GM23338 (cell line): ENCODE data around the gene TNIP1.

ENCODE experiments used
- CREB1 ChIP-seq: fragments of 250-450 bp; sonication (Bioruptor Pico); IDR thresholded peaks from 2 replicates; pipeline ENCODE4 v1.5.0; 2020; ENCODE audit warnings: low read depth, mild to moderate bottlenecking, moderate library complexity
- EZH2 ChIP-seq: fragments of 200-600 bp; sonication (generic); IDR thresholded peaks from one replicate; pipeline ENCODE4 v1.8.0; 2017; ENCODE audit warnings: antibody characterized with exemption, mild to moderate bottlenecking, low read depth; ENCODE audit not compliant: unreplicated experiment
- EZH2phosphoT487 ChIP-seq: fragments of 200-600 bp; sonication (generic); IDR thresholded peaks from one replicate; pipeline ENCODE4 v1.8.1; 2018; ENCODE audit warnings: antibody characterized with exemption; ENCODE audit not compliant: unreplicated experiment
- JUNB ChIP-seq: IDR thresholded peaks from one replicate; pipeline ENCODE4 v1.6.1; 2016; ENCODE audit warnings: antibody characterized with exemption; ENCODE audit not compliant: unreplicated experiment
- NANOG ChIP-seq: IDR thresholded peaks from 2 replicates; pipeline ENCODE4 v1.6.1; 2016; ENCODE audit warnings: antibody characterized with exemption, borderline replicate concordance
- POLR2AphosphoS5 ChIP-seq: IDR thresholded peaks from 2 replicates; pipeline ENCODE4 v1.6.1; 2016; ENCODE audit warnings: antibody characterized with exemption, low read depth
- STAT1 ChIP-seq: IDR thresholded peaks from one replicate; pipeline ENCODE4 v1.6.1; 2016; ENCODE audit warnings: antibody characterized with exemption; ENCODE audit not compliant: unreplicated experiment
- ZNF114 ChIP-seq: fragments of 250-450 bp; sonication (Bioruptor Pico); IDR thresholded peaks from 2 replicates; pipeline ENCODE4 v1.5.0; 2020; ENCODE audit warnings: mild to moderate bottlenecking, moderate library complexity
- ZNF331 ChIP-seq: fragments of 250-450 bp; sonication (Bioruptor Pico); IDR thresholded peaks from 2 replicates; pipeline ENCODE4 v1.5.0; 2020; ENCODE audit warnings: low read depth, mild to moderate bottlenecking, moderate library complexity
- TF ChIP-seq, protein P1 (sequence below), 2 experiments: fragments of 200-600 bp in 1 of 2; sonication (generic) in 1 of 2; conservative IDR thresholded peaks; 2 replicates each; pipeline versions ENCODE4 v1.5.1 to v1.6.1; 2016 to 2017; ENCODE audit warnings: antibody characterized with exemption in 2 of 2, low read depth in 2 of 2, mild to moderate bottlenecking in 2 of 2, moderate library complexity in 1 of 2
- TF ChIP-seq, protein P2 (sequence below): IDR thresholded peaks from one replicate; pipeline ENCODE4 v1.6.1; 2018; ENCODE audit warnings: antibody characterized with exemption; ENCODE audit not compliant: unreplicated experiment
- TF ChIP-seq, protein P3 (sequence below): IDR thresholded peaks from 2 replicates; pipeline ENCODE4 v1.6.1; 2016; ENCODE audit warnings: antibody characterized with exemption
- TF ChIP-seq, protein P4 (sequence below): fragments of 250-450 bp; sonication (Bioruptor Pico); IDR thresholded peaks from 2 replicates; pipeline ENCODE4 v1.5.0; 2020; ENCODE audit warnings: mild to moderate bottlenecking, moderate library complexity

DNA sequence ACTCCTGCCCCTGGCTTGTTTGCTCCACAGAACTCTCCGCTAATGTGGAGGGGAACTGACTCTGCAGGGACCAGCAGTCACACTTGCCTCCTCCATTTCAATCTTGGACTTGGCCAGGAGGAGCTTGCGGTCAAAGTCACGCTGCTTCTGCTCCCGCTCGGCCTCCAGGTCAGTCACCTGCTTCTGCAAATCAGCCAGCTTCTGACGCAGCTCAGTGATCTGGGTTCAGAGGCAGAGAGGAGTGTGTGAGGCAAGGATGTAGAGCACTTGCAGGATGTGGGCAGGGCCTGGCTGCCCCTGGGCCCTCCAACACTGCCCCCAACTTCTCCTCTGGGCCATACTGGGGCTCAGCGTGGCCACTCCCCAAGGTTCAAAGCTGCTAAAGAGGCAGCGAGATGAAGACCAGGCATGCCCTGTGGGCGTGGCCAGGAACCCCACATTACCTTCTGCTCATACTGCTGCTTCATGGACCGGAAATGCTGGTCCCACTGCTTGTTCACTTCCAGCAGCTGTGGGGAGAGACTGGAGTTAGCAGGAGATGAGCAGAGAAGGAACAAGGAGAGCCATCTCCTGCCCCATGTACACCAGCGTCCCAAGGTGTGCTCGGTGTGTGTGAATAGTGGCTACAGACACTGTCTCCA, 38.3 kb downstream of the TNIP1 start:
- TF ChIP-seq, protein P1, sequence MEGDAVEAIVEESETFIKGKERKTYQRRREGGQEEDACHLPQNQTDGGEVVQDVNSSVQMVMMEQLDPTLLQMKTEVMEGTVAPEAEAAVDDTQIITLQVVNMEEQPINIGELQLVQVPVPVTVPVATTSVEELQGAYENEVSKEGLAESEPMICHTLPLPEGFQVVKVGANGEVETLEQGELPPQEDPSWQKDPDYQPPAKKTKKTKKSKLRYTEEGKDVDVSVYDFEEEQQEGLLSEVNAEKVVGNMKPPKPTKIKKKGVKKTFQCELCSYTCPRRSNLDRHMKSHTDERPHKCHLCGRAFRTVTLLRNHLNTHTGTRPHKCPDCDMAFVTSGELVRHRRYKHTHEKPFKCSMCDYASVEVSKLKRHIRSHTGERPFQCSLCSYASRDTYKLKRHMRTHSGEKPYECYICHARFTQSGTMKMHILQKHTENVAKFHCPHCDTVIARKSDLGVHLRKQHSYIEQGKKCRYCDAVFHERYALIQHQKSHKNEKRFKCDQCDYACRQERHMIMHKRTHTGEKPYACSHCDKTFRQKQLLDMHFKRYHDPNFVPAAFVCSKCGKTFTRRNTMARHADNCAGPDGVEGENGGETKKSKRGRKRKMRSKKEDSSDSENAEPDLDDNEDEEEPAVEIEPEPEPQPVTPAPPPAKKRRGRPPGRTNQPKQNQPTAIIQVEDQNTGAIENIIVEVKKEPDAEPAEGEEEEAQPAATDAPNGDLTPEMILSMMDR (conservative IDR thresholded peaks at IDR 0.05; ENCODE audit: low read depth in 2 of 2), result no peak
- no peak for TF ChIP-seq POLR2AphosphoS5
- TF ChIP-seq, protein P2, sequence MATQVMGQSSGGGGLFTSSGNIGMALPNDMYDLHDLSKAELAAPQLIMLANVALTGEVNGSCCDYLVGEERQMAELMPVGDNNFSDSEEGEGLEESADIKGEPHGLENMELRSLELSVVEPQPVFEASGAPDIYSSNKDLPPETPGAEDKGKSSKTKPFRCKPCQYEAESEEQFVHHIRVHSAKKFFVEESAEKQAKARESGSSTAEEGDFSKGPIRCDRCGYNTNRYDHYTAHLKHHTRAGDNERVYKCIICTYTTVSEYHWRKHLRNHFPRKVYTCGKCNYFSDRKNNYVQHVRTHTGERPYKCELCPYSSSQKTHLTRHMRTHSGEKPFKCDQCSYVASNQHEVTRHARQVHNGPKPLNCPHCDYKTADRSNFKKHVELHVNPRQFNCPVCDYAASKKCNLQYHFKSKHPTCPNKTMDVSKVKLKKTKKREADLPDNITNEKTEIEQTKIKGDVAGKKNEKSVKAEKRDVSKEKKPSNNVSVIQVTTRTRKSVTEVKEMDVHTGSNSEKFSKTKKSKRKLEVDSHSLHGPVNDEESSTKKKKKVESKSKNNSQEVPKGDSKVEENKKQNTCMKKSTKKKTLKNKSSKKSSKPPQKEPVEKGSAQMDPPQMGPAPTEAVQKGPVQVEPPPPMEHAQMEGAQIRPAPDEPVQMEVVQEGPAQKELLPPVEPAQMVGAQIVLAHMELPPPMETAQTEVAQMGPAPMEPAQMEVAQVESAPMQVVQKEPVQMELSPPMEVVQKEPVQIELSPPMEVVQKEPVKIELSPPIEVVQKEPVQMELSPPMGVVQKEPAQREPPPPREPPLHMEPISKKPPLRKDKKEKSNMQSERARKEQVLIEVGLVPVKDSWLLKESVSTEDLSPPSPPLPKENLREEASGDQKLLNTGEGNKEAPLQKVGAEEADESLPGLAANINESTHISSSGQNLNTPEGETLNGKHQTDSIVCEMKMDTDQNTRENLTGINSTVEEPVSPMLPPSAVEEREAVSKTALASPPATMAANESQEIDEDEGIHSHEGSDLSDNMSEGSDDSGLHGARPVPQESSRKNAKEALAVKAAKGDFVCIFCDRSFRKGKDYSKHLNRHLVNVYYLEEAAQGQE, result no peak
- no peak for TF ChIP-seq EZH2
- no peak for TF ChIP-seq CREB1
- no peak for TF ChIP-seq EZH2phosphoT487
- no peak for TF ChIP-seq JUNB
- TF ChIP-seq ZNF114 (CRISPR knock-in tag), result no peak
- TF ChIP-seq STAT1, result no peak
- TF ChIP-seq, protein P3, sequence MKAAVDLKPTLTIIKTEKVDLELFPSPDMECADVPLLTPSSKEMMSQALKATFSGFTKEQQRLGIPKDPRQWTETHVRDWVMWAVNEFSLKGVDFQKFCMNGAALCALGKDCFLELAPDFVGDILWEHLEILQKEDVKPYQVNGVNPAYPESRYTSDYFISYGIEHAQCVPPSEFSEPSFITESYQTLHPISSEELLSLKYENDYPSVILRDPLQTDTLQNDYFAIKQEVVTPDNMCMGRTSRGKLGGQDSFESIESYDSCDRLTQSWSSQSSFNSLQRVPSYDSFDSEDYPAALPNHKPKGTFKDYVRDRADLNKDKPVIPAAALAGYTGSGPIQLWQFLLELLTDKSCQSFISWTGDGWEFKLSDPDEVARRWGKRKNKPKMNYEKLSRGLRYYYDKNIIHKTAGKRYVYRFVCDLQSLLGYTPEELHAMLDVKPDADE, result no peak
- no peak for TF ChIP-seq ZNF331
- no peak for TF ChIP-seq NANOG
- TF ChIP-seq, protein P4, sequence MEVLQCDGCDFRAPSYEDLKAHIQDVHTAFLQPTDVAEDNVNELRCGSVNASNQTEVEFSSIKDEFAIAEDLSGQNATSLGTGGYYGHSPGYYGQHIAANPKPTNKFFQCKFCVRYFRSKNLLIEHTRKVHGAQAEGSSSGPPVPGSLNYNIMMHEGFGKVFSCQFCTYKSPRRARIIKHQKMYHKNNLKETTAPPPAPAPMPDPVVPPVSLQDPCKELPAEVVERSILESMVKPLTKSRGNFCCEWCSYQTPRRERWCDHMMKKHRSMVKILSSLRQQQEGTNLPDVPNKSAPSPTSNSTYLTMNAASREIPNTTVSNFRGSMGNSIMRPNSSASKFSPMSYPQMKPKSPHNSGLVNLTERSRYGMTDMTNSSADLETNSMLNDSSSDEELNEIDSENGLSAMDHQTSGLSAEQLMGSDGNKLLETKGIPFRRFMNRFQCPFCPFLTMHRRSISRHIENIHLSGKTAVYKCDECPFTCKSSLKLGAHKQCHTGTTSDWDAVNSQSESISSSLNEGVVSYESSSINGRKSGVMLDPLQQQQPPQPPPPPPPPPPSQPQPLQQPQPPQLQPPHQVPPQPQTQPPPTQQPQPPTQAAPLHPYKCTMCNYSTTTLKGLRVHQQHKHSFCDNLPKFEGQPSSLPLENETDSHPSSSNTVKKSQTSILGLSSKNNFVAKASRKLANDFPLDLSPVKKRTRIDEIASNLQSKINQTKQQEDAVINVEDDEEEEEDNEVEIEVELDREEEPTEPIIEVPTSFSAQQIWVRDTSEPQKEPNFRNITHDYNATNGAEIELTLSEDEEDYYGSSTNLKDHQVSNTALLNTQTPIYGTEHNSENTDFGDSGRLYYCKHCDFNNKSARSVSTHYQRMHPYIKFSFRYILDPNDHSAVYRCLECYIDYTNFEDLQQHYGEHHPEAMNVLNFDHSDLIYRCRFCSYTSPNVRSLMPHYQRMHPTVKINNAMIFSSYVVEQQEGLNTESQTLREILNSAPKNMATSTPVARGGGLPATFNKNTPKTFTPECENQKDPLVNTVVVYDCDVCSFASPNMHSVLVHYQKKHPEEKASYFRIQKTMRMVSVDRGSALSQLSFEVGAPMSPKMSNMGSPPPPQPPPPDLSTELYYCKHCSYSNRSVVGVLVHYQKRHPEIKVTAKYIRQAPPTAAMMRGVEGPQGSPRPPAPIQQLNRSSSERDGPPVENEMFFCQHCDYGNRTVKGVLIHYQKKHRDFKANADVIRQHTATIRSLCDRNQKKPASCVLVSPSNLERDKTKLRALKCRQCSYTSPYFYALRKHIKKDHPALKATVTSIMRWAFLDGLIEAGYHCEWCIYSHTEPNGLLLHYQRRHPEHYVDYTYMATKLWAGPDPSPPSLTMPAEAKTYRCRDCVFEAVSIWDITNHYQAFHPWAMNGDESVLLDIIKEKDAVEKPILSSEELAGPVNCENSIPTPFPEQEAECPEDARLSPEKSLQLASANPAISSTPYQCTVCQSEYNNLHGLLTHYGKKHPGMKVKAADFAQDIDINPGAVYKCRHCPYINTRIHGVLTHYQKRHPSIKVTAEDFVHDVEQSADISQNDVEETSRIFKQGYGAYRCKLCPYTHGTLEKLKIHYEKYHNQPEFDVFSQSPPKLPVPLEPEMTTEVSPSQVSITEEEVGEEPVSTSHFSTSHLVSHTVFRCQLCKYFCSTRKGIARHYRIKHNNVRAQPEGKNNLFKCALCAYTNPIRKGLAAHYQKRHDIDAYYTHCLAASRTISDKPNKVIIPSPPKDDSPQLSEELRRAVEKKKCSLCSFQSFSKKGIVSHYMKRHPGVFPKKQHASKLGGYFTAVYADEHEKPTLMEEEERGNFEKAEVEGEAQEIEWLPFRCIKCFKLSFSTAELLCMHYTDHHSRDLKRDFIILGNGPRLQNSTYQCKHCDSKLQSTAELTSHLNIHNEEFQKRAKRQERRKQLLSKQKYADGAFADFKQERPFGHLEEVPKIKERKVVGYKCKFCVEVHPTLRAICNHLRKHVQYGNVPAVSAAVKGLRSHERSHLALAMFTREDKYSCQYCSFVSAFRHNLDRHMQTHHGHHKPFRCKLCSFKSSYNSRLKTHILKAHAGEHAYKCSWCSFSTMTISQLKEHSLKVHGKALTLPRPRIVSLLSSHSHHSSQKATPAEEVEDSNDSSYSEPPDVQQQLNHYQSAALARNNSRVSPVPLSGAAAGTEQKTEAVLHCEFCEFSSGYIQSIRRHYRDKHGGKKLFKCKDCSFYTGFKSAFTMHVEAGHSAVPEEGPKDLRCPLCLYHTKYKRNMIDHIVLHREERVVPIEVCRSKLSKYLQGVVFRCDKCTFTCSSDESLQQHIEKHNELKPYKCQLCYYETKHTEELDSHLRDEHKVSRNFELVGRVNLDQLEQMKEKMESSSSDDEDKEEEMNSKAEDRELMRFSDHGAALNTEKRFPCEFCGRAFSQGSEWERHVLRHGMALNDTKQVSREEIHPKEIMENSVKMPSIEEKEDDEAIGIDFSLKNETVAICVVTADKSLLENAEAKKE, result no peak
